Left lung (tissue), 10 donors: ENCODE data around the gene PIGX. TPM values are rescaled to one million over a fixed set of nuclear protein-coding genes. Genes with fewer than 3 reads are reported as not detected.
"Not testable (repeated sequence)": the region's sequence is repeated elsewhere in the genome, so short reads cannot be mapped to it uniquely, and the experiment has no call there.

Experiments
- ATAC-seq: fragments of 200-7000 bp; cut with Tn5 transposase; one replicate; pipeline ENCODE4 v1.9.1; 2020; ENCODE audit warnings: moderate library complexity
- DNase-seq, 4 donors: peaks; one replicate each; pipeline ENCODE4 v3.0.0-alpha.2; 2013 to 2020
- H3K27ac ChIP-seq, 2 donors: fragments of 200-600 bp; sonication (generic) in 1 of 2; one replicate each; pipeline versions ENCODE4 v1.5.0 to v1.8.0; 2020 to 2021
- H3K27me3 ChIP-seq, 2 donors: fragments of 200-600 bp; sonication (generic) in 1 of 2; one replicate each; pipeline versions ENCODE4 v1.5.0 to v1.8.0; 2020 to 2021
- H3K36me3 ChIP-seq, 2 donors: fragments of 200-600 bp; sonication (generic) in 1 of 2; one replicate each; pipeline versions ENCODE4 v1.5.0 to v1.8.0; 2020 to 2021
- H3K4me1 ChIP-seq, 2 donors: fragments of 200-600 bp; one replicate each; pipeline ENCODE4 v1.8.0; 2021
- H3K4me3 ChIP-seq, 2 donors: fragments of 200-600 bp; sonication (generic) in 1 of 2; one replicate each; pipeline versions ENCODE4 v1.5.0 to v1.8.0; 2020 to 2021; ENCODE audit warnings: mild to moderate bottlenecking in 1 of 2
- H3K9me3 ChIP-seq, 2 donors: fragments of 200-600 bp; sonication (generic) in 1 of 2; one replicate each; pipeline versions ENCODE4 v1.5.0 to v1.8.0; 2020 to 2021
- CTCF ChIP-seq, 2 donors: fragments of 200-600 bp; sonication (generic) in 1 of 2; IDR thresholded peaks; one replicate each; pipeline versions ENCODE4 v1.5.0 to v1.8.0; 2021; ENCODE audit warnings: antibody characterized with exemption in 2 of 2
- intact Hi-C, 2 donors: fragments of 100-400 bp; cut with DNase I; formaldehyde crosslinking; loops; one replicate each; pipeline versions ENCODE4 v1.11.2 to v1.14.2; 2022
- polyA plus RNA-seq, 6 donors: library from polyadenylated mRNA; unstranded; fragments of 120-200 nt; gene quantifications; one replicate each; pipeline ENCODE4 v1.2.1, GENCODE V29; 2013; ENCODE audit not compliant: insufficient read length in 6 of 6
- total RNA-seq, 2 donors: library from RNA; stranded (reverse); fragmentation: NEBNext Ultra II Directional; extraction: Animal tissue kit (Norgen Biotek cat#: 25700); gene quantifications; one replicate each; pipeline ENCODE4 v1.2.1, GENCODE V29; 2021
- donor health status: DM: no; HTN: yes; CAD: no.
- donor health status: DM: no; HTN: no; CAD: no.

Gene PIGX
- total and polyA plus RNA-seq, 8 donors = 20.1 to 28.2 (median 22.2) TPM

DNA sequence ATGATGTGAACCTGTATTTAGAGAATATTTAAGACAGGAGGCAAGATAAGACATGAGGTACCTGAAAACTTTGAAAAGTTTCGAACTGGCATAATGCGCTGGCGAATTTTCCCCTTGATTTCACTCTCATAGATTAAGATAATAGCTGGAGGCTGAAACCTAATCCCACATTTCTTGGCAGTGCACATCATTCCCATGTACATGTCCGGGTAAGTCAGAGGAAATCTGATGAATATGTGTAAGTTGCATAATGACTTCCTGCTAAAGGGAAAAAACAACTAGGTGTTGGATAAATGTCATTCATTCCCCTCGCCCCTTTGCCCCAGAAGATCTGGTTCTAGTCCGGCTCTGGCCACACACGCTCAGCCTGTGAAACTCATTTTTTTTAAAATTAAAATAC, 3.7 kb upstream of the PIGX start:
- intact Hi-C loops = no loop called here
- H3K36me3 ChIP-seq = no peaks in the 10 kb centered on the region
- no peak overlapping the region for H3K4me3 ChIP-seq
- H3K4me1 ChIP-seq = peaks cover 6 to 36% of the 10 kb centered on the region in 2 donors
- H3K27ac ChIP-seq = no peak overlapping the region
- no peaks in the 10 kb centered on the region for H3K9me3 ChIP-seq
- TF ChIP-seq CTCF (IDR thresholded peaks at IDR 0.05) = no peak
- no peak for ATAC-seq
- no peak for DNase-seq
- no peaks in the 10 kb centered on the region for H3K27me3 ChIP-seq

GRCh38 chr3:196712514-196713413, 587 bp downstream of the PIGX start:
- H3K4me3 ChIP-seq = peak overlapping the region; percentile 59 to 78

GRCh38 chr3:196717162-196717561, 5.0 kb downstream of the PIGX start:
- intact Hi-C loops, DNase-seq, H3K9me3 ChIP-seq, ATAC-seq, H3K27ac ChIP-seq, H3K4me3 ChIP-seq, H3K36me3 ChIP-seq, H3K27me3 ChIP-seq: not testable (repeated sequence)
- H3K4me1 ChIP-seq = peaks cover 7 to 12% of the 10 kb centered on the region in 2 donors

More at GRCh38 chr3:196712514-196713413, 587 bp downstream of the PIGX start:
- peak; percentile 63 to 93 (median 76) for DNase-seq
- Histone ChIP-seq H3K36me3 (no peaks in the 10 kb centered on the region), H3K9me3 (no peaks in the 10 kb centered on the region), H3K27me3 (no peaks in the 10 kb centered on the region), H3K4me1 (peaks cover 7 to 25% of the 10 kb centered on the region in 2 donors), H3K27ac (peak overlapping the region; percentile 88 to 93)
- intact Hi-C loops = no loop called here
- ATAC-seq = peak; percentile 80
- no peak for TF ChIP-seq CTCF (IDR thresholded peaks at IDR 0.05)

GRCh38 chr3:196721097-196721496, 8.9 kb downstream of the PIGX start:
- Histone ChIP-seq H3K27me3 (no peaks in the 10 kb centered on the region), H3K27ac (no peak overlapping the region), H3K4me3 (no peak overlapping the region), H3K4me1 (no peaks in the 10 kb centered on the region), H3K36me3 (peaks cover 0 to 12% of the 10 kb centered on the region in 2 donors), H3K9me3 (no peaks in the 10 kb centered on the region)
- no peak for DNase-seq
- intact Hi-C loops = no loop called here
- no peak for ATAC-seq
- no peak for TF ChIP-seq CTCF (IDR thresholded peaks at IDR 0.05)

GRCh38 chr3:196726788-196727675, 14.9 kb downstream of the PIGX start:
- peaks cover 0 to 28% of the 10 kb centered on the region in 2 donors for H3K36me3 ChIP-seq
- no peak for ATAC-seq
- no peaks in the 10 kb centered on the region for H3K27me3 ChIP-seq
- DNase-seq = no peak
- no peaks in the 10 kb centered on the region for H3K4me1 ChIP-seq
- H3K9me3 ChIP-seq = no peaks in the 10 kb centered on the region
- H3K4me3 ChIP-seq = no peak overlapping the region
- intact Hi-C loops = no loop called here
- H3K27ac ChIP-seq = no peak overlapping the region
- no peak for TF ChIP-seq CTCF (IDR thresholded peaks at IDR 0.05)
